ENCODE results near the gene CIZ1.
A peak's percentile ranks its signal among the peaks of the same experiment; 100 is the strongest.
"Not testable (repeated sequence)": the region's sequence is repeated elsewhere in the genome, so short reads cannot be mapped to it uniquely, and the experiment has no call there.

The CIZ1 gene, protein sequence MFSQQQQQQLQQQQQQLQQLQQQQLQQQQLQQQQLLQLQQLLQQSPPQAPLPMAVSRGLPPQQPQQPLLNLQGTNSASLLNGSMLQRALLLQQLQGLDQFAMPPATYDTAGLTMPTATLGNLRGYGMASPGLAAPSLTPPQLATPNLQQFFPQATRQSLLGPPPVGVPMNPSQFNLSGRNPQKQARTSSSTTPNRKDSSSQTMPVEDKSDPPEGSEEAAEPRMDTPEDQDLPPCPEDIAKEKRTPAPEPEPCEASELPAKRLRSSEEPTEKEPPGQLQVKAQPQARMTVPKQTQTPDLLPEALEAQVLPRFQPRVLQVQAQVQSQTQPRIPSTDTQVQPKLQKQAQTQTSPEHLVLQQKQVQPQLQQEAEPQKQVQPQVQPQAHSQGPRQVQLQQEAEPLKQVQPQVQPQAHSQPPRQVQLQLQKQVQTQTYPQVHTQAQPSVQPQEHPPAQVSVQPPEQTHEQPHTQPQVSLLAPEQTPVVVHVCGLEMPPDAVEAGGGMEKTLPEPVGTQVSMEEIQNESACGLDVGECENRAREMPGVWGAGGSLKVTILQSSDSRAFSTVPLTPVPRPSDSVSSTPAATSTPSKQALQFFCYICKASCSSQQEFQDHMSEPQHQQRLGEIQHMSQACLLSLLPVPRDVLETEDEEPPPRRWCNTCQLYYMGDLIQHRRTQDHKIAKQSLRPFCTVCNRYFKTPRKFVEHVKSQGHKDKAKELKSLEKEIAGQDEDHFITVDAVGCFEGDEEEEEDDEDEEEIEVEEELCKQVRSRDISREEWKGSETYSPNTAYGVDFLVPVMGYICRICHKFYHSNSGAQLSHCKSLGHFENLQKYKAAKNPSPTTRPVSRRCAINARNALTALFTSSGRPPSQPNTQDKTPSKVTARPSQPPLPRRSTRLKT

DNA sequence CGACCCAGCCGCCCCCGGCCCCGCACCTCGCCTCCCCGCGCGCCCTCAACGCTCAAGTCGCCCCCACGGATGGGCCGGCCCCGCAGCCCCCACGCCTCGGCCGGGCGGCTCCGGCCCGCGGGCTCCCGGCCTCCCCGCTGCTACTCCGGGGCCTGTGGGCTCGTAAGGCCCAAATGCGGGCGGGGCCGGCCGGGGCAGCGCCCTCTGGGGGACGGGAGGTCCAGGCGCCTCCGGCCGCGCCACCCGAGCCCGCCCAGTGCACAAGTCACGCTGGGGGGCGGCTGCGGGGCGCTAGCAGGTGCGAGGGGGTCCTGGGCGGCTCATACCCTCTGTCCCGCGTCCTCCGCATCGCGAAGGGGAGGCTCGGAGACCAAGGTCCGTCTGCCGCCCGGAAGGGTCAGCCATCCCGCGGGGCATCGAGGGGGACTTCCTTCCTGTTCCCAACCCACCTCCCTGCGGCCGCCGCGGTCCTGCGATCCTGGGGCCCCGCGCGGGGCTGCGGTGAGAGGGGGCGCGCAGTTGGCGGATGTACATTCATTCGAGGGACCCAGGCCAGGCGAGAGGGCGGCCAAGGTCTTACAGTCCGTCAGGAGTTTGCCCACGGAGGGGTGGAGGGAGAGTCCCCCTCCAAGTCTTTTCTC, at the start of gene CIZ1:
Gene CIZ1, minus strand, starts transcription at position 167 of the 641 bp plus-strand sequence. CDS start 715 bp downstream, outside the sequence.
- H3K4me3 ChIP-seq (ENCODE audit: control insufficient read depth, low read depth, low read length) = peak within 1 kb of the TSS; percentile 79
- TF ChIP-seq, protein P1, sequence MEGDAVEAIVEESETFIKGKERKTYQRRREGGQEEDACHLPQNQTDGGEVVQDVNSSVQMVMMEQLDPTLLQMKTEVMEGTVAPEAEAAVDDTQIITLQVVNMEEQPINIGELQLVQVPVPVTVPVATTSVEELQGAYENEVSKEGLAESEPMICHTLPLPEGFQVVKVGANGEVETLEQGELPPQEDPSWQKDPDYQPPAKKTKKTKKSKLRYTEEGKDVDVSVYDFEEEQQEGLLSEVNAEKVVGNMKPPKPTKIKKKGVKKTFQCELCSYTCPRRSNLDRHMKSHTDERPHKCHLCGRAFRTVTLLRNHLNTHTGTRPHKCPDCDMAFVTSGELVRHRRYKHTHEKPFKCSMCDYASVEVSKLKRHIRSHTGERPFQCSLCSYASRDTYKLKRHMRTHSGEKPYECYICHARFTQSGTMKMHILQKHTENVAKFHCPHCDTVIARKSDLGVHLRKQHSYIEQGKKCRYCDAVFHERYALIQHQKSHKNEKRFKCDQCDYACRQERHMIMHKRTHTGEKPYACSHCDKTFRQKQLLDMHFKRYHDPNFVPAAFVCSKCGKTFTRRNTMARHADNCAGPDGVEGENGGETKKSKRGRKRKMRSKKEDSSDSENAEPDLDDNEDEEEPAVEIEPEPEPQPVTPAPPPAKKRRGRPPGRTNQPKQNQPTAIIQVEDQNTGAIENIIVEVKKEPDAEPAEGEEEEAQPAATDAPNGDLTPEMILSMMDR (conservative IDR thresholded peaks at IDR 0.05; ENCODE audit: control insufficient read depth, insufficient read depth, low read depth, low read length) = peak; percentile 29
- DNase-seq (ENCODE audit: low read depth) = peak; percentile 65

DNA sequence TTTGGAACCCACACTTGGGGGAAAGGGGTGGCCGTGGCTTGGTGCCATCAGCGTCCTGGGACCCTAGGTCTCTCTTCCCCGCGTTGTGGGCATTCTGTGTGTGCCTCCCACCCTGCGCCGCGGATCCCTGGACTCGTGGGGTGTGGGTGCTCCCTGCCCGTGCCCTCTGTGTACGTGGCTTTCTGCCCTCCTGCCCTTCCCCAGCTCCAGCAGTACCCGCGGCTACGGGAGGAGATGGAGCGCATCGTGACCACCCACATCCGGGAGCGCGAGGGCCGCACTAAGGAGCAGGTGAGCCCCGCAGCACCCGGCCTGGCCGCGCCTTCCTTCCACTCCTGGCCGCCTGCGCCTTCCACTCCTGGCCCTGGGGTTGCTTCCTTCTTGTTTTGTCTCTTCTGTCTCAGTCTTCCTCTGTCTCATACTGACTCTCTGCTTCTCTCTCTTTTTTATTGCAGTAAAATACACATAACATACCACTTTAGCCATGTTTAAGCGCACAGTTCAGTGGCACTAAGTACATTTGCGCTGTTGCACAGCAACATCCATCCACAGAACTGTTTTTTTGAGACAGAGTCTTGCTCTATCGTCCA, 42.5 kb upstream of the CIZ1 start:
- TF ChIP-seq, protein P1 (conservative IDR thresholded peaks at IDR 0.05; ENCODE audit: control insufficient read depth, insufficient read depth, low read depth, low read length) = no peak
- H3K4me3 ChIP-seq (ENCODE audit: control insufficient read depth, low read depth, low read length) = no peak overlapping the region
- no peak for DNase-seq (ENCODE audit: low read depth)

DNA sequence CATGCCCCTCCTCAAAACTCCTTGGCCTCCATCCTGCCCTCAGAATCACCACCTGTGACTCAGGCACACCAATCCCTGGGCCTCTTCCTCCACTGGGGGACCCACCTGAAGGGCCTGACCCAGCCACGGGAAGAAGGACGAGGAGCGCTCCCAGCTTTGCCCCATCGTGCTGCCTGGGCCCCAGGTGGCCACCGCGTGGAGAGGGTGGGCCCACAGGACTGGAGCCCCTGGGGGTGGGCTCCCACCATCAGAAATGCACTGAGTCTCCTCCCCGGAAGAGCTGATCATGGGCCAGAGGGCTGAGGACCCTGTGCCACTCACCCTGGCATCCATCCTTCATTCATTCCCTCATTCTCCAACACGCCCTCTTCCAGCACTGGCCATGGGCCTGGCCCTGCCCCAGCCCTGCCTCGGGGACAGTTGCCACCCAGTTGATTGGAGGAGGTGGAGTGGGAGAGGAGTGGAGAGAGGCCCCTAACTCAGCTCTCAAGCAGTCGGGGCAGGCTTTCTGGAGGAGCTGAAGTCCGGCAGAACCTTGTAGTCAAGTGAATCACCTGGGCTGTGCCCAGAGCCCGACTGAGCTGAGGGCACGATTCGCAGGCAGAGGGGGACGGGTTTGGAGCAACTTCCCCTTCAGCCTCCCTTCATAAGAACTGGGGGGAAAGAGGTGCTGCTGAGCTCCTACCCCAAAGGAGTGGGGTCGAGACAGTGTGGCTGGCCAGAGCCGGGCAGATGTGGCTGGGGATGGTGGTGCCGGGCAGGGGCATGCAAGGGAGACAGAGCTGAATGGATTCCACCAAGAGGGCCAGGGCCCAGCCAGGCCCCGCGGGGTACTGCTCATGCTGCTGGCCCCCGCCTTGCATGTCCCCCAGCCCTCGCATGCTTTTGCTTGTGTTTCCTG, 41.4 kb upstream of the CIZ1 start:
- no peak overlapping the region for H3K4me3 ChIP-seq (ENCODE audit: control insufficient read depth, low read depth, low read length)
- no peak for DNase-seq (ENCODE audit: low read depth)
- TF ChIP-seq, protein P1 (conservative IDR thresholded peaks at IDR 0.05; ENCODE audit: control insufficient read depth, insufficient read depth, low read depth, low read length) = no peak

DNA sequence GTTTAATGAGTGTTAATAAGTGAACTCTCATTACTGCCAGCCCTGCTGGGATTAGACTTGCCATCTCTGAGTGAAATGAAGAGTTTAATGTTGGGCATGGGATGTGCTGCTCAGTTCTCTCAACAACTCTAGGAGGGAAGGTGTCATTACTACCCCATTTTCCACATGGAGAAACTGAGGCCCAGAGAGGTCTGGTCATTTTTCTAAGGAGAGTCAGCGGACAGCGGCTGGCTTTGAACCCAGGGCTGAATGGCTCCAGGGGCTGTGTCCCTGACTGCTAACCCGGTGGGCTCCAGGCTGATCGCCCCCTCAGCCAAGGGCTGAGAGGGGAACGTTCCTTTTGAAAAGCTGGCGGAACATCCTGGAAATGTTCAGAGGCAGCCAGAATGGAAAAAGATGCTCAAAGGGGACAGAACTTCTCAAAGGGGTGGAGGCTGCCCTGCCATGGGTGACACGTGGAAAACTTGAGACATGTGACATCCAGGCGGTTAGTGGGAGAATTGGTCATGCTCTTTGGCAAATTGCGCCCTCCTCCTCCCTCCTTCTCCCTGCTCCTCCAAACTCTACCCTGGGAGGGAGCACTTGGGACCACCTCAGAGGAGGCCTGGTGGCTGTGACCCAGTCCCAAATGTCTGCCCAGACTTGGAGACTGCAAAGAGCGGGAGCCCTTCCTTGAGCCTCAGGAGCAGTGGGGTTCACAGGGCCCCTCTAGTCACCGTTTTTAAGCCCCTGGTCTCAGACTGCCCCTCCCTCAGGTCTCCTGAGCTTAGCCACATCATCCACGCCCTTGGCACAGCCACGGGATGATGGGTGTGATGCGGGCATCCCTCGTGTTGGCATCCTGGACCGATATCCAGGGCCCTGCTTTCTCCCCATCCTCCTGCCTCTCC, 40.5 kb upstream of the CIZ1 start:
- peak; percentile 40 for DNase-seq (ENCODE audit: low read depth)
- TF ChIP-seq, protein P1 (conservative IDR thresholded peaks at IDR 0.05; ENCODE audit: control insufficient read depth, insufficient read depth, low read depth, low read length) = no peak
- H3K4me3 ChIP-seq (ENCODE audit: control insufficient read depth, low read depth, low read length) = no peak overlapping the region

DNA sequence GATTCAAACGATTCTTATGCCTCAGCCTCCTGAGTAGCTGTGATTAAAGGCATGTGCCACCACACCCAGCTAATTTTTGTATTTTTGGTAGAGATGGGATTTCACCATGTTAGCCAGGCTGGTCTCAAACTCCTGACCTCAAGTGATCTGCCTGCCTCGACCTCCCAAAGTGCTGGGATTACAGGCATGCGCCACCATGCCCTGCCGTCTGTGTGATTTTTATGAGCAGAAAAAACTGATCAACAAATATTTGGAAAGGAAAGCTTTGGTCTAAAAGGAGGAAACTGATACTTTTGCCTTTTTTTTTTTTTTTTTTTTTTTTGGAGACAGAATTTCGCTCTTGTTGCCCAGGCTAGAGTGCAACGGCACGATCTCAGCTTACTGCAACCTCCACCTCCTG, 39.5 kb upstream of the CIZ1 start:
- H3K4me3 ChIP-seq (ENCODE audit: control insufficient read depth, low read depth, low read length); DNase-seq (ENCODE audit: low read depth): not testable (repeated sequence)

DNA sequence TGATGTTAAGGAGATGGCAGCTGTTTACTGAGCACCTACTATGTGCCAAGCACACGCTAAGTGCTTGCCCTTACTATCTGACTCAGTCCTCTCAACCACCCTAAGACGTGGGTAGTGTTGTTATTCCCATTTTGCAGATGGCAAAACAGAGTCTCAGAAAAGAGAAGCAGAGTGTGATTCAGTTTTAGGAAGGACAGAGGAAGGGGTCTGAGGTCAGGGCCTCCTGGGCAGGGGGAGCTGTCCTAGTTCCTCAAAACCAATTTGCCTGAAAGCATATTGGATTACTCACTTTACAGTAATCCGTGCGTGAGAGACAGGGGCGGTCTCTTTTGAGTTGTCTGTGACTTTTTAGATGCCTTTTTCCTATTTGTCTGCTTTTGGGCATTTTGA, 35.0 kb upstream of the CIZ1 start:
- no peak overlapping the region for H3K4me3 ChIP-seq (ENCODE audit: control insufficient read depth, low read depth, low read length)
- DNase-seq (ENCODE audit: low read depth) = no peak
- TF ChIP-seq, protein P1 (conservative IDR thresholded peaks at IDR 0.05; ENCODE audit: control insufficient read depth, insufficient read depth, low read depth, low read length) = no peak
